HTR-8/SVneo (cell line): ENCODE results near the gene CCNT1.
"Not testable (repeated sequence)": the region's sequence is repeated elsewhere in the genome, so short reads cannot be mapped to it uniquely, and the experiment has no call there.

Experiments
- DNase-seq: peaks from one replicate; pipeline ENCODE4 v3.0.0; 2011; ENCODE audit warnings: low spot score, mixed read lengths; ENCODE audit not compliant: insufficient read length
- FAIRE-seq: peaks from 2 replicates; lab custom pipeline; 2011; peaks lifted over from hg19 to GRCh38; lab: Jason Lieb, UNC

Gene CCNT1

DNA sequence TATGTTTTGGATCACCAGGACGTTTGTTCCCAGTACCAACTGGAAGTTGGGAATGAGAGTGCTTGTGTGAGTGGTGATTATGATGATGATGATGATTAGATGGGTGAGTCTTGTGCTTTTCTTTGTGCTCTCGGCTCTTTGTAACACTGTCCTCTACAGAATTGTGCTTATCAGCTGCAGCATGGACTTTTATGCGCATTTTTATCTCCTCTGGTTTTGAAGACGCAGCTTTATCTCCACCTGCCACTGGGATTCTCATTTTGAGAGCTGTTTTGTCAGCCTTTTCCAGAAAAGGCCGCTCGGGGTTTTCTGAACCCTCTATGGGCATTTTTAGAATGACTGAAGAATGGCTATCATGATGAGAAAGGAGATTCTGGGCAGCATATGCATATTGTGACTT is 22.9 kb downstream of the CCNT1 start:
- DNase-seq: no peak

DNA sequence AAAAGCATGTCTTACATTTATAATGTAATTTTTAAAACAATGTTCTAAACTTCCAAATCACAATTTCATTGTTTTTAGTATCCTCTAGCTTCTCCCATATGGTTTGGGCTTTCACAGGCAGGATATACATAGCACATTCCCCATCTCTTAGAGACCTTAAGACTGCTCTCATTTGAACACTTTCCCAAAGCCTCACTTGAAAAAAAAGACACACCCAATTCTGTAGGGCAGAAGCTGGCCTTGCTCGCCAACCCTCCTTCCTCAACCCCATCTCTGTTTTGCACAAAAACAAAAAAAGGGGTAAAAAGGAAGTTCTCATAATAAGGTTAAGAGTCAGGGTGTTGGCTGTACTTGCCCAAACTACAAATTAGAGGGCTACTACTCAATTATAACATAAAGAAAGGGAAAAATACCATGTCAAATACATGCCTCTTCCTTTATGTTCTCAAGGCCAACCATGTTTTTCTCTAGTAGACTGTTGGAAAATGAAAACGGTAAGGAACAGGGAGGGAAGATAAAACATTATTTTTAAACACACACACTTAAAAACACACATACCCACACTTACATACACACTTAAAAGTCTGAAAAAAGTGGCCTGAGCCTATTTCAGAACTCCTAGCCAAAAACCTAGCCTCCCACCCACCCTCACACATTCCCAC is 24.6 kb downstream of the CCNT1 start:
- DNase-seq: no peak
- FAIRE-seq: no peak

More for the DNA sequence above, 22.9 kb downstream of the CCNT1 start:
- FAIRE-seq: no peak

DNA sequence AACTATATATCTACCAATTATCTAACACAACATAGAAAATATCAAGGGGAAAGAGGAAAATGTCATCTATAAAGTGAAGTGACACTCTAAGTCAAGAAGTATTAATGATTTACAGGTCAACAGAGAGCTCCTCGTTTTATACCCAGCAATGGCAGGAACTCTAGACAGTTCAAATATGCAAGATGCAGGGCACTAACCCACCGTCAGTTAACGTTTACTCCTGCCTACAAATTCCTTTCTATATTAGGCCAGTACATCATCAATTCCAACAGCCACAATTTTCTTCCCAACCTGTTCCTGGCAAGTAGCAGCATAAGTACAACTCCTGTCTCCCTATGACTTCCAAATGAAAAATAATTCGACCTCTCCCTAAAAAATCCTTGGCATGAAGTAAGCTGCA is 25.5 kb downstream of the CCNT1 start:
- no peak for FAIRE-seq
- no peak for DNase-seq

DNA sequence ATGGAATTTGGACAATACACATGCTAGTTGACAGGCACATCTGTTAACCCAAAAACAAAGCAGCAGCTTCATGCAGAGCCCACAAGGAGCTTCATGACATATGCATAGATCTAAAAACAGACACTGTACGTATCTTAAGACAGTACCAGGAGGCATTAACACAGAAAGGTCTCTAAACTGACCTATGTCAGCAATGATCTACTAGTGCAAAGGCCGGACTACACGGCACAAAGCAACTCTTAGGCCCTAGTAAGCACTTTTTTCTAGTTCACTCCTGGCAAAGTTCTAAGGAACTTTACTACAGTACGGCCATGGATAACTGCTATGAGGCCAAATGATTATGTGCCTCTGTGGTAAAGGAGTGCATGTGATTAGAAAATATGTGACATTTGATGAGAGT is 26.1 kb downstream of the CCNT1 start:
- DNase-seq (no peak), FAIRE-seq (no peak)

DNA sequence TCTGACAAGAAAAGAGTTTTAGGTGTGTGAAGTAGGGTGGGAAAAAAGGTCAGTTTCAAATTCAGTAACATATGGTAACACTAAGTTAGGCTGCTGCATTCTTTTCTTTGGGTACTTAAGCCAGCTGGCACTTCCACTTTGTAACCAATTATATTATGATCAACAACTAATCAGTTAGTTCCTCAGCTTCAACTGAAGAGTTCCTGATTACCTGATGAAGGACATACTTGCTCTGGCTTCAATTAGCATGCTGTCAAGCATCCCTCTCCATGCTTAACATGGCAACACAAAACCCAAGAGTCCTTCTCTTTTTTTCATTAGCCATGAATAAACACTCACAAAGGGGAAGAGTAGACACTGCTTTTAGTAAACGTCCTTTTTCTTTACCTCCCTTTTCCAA is 27.7 kb downstream of the CCNT1 start:
- FAIRE-seq: no peak
- no peak for DNase-seq

DNA sequence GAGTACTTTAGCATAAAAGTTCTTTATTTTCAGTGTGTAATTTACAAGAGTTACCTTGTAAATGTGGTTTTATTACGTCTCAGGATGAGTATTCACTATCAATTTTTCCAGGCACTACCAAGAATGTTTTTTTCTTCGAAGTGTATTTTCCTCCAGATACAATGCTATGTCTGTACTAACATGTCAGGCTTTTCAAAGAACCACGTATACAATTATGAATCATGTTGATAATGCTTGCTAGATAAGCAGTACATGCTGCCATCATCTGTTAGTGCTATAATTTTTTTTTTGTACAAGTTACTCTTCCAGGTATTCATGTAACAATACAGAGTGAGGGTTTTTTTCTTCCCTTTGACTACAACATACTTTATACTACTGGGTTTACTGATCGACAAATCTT is 28.9 kb downstream of the CCNT1 start:
- FAIRE-seq (no peak), DNase-seq (no peak)

DNA sequence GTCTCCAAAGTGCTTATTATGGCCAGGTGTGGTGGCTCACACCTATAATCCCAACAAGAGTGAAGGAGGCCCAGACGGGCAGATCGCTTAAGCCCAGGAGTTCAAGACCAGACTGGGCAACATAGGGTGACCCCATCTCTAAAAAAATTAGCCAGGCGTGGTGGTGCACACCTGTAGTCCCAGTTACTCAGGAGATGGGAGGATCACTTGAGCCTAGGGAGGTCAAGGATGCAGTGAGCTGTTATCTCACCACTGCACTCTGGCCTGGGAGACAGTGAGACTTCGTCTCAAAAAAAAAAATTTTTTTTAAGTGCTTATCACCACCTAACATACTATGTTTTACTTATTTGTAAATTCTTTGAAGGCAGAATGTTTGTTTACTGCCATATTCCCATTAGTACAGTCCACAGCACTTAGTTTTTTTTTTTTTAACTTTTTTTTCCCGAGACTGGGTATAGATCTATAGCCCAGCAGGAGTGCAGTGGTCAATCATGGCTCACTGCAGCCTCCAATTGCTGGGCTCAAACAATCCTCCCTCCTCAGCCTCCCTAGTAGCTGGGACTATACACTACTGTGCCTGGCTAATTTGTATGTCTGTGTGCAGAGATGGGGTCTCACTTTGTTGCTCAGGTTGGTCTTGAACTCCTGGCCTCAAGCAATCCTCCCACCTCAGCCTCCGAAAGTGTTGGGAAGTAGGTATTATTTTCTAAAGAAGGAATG is 29.7 kb downstream of the CCNT1 start:
- no peak for FAIRE-seq
- no peak for DNase-seq

DNA sequence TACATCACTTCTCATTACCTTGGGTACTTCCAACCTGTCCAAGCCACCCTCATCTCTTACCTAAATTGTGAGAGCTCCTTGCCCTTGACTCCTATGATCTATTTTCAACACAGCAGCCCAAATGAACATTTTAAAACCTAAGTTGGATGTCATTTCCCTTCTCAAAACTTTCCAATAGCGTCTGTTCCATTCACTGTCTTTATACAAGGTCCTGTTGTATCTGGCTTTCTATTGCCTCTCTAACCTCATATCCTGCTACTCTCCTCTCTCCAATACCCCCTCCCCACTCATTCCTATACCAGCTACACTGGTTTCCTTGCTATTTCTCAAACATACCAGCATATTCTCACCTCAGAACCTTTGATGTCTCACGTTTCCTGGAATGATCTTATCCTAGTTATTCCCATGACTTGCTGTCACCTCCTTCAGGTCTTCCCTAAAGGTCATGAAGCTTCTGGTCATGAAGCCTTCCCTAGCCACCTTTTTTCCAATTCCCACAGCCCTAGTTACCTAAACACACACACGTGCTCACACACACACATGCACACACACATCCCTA is 30.4 kb downstream of the CCNT1 start:
- no peak for DNase-seq
- FAIRE-seq: no peak

DNA sequence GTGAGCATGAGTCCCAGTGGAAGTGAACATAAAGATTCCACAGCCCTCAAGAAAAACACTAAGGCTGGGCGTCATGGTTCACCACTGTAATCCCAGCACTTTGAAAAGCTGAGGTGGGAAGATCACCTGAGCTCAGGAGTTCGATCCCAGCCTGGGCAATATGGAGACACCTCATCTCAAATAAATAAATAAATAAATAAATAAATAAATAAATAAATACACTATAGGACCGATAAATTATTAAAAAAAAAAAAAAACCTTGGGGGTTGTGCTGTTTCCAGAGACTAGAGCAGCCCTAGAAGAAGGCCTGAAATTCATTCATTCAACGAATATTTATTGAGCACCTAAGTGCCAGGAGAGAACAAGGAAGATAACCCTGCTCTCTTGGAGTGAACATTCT is 33.0 kb downstream of the CCNT1 start:
- DNase-seq (no peak), FAIRE-seq (no peak)

DNA sequence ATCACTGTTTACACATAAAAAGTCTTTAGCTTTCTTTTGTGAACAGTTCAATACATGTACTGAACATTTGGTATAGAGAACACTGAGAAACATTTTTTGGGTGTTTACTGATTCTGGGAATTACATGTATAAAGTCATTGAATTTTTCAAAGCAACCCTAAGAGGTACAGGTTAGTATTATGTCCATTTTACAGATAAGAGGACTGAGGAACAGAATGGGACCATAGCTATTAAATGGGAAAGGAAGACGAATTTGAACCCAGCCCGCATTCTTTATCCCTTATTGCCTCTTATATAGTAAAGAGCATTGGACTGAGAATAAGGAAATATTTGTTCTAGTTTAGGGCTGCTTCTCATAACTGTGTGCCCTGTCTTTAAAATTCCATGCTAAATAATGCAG is 33.6 kb downstream of the CCNT1 start:
- DNase-seq: no peak

DNA sequence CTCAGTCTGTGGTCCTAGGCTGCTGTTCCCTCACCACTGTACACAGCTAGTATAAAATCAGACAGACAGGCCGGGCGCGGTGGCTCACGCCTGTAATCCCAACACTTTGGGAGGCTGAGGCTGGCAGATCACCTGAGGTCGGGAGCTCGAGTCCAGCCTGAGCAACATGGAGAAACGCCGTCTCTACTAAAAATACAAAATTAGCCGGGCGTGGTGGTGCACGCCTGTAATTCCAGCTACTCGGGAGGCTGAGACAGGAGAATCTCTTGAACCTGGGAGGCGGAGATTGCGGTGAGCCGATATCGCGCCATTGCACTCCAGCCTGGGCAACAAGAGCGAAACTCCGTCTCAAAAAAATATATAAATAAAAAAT is 34.0 kb downstream of the CCNT1 start:
- DNase-seq, FAIRE-seq: not testable (repeated sequence)

More for the DNA sequence above, 33.6 kb downstream of the CCNT1 start:
- no peak for FAIRE-seq

DNA sequence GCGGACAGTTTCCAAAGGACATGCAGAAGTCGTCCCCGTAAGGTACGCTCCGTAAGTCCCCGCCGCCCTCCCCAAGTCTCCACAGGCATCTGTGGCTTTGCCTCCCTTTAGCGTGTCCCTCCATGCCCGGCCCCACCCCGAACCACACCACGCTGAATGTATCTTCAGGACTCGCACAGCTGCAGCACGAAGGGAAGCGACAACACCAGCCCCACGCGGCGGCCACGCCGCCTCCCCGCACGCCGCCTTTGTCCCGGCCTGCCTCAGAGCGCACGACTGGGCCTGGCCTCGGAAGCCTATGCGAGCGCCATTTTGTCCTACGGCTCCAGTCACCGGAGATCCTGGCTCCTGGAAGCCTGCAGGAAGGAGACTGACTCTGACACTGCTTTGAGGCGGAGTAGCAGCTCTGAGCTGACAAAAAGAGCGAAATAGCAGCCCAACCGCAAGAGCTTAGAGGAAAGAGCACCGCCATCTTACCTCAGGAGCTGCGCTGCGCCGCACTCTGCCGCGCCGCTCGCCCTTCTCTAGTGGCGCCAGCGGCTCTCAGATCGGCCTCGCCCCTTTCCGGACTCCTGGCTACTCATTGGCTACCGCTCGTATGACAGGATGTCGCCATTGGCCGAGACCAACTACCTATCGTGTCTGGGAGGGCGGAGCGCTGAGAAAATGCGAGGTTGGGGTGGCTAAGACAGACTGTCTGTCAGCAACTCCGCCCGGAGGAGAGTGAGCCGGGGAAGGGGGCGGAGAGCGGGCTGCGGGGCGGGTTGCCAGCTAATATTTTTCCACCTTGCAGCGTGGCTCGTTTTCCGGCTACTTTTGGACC is 34.6 kb downstream of the CCNT1 start, which contains the start of gene KANSL2:
Gene KANSL2 (minus strand): TSS at position 529 of the 823 bp plus-strand sequence. CDS start 606 bp downstream, outside the sequence.
- DNase-seq (peak; percentile 99), FAIRE-seq (peak; percentile 86)

DNA sequence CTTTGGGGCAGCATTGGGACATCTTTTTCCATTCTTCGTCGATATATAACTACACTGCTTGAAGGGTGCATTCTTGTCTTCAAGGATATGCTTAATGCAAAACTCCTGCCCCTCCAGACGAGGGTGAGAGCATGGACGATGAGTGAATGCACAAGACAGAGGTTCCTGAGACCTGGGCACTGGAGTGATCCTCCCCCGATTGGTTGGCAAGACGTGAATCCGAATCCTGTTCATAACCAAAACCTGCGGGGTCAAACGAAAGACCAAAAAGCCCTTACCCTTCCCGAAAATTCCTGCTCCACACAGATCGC is 35.2 kb downstream of the CCNT1 start:
- DNase-seq (peak; percentile 10), FAIRE-seq (no peak)

DNA sequence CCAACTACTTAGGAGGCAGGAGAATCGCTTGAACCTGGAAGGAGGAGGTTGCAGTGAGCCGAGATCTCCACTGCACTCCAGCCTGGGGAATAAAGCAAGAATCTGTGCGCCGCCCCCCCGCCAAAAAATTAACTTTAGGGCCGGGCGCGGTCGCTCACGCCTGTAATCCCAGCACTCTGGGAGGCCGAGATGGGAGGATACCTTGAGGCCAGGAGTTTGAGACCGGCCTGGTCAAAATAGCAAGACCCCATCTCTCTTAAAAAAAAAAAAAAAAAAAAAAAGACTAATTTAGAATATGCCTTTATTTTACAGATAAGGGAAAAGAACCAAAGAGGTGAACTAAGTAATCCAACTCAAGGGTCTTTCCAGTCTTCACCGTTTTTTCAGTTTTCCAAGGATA is 35.6 kb downstream of the CCNT1 start:
- no peak for FAIRE-seq
- DNase-seq: no peak

DNA sequence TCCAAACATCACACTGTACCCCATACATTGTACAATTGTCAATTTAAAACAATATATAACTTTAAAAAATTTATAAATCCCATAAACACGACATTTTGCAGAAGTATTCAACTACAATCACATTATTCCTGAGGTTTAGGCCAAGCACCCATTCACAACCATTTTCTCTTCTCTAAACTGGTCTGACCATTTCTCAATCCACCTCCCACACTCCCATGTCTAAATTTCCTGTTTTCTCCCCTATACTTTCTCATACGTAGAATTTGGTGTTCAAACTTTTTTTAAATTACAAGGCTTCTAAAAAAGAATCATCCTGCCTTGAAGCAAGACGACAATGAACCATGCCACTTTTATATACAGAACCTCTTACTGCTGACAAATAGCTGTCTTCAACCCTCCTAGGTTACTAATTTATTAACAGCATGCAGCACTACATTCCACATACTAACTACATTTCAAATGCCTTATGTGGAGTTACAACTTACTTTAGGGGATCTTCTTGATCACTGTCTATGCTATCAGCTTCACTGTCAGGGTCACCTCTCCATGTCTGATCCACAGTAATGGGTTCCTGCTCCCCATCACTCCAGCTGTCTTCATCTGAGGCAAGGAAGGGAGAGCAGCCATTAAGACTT is 37.8 kb downstream of the CCNT1 start:
- DNase-seq (no peak), FAIRE-seq (no peak)

DNA sequence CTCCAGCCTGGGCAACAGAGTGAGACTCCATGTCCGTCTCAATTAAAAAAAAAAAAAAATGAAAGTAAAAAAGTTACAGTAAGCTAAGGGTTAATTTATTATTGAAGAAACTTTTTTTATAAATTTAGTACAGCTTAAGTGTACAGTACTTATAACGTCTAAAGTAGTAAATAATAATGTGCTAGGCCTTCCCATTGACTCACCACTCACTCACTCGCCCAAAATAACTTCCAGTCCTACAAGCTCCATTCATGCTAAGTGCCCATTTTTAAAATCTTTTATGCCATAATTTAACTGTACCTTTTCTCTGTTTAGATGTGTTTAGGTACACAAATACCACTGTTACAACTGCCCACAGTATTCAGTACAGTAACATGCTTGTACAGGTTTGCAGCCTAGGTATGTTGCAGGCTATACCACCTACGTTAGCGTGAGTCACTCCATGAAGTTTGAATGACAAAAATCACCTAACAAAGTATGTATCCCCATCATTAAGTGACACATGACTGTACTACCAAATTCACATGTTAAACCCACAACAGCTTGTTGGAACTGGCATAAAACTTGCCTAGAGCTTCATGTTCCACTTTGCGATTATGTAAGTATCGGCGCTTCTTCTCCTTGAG is 45.2 kb downstream of the CCNT1 start:
- DNase-seq: no peak
- FAIRE-seq: no peak

DNA sequence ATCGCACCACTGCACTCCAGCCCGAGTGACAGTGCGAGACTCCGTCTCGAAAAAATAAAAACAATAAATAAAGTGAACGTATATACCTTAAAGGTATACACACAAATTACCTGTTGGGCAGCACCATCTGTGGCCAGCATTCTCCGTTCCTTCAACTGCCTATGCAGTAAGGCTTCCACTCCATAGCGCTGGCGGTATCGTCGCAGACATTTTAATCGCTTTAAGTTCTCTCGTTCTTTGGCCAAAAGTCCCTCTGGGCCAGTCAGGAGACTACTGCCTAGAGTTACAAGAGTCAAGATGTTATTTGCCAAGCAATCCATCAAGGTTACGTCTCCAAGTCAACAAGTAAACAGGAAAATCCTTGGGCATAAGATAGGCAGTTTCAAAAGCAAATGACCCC is 47.5 kb downstream of the CCNT1 start:
- DNase-seq (no peak), FAIRE-seq (no peak)

DNA sequence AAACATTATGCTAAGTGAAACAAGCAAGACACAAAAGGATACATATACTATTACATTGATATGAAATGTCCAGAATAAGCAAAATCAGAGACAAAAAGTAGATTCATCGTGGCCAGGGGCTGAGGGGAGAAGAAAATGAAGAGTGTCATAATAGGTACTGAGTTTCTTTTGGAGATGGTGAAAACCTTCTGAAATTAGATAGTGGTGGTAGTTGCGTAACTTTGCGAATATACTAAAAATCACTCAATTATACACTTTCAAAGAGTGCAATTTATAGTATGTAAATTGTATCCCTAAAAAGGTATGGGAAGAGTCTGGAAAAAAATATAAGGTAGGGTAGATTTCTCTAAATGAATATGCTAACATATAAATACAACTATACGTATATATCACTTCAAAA is 56.6 kb downstream of the CCNT1 start:
- DNase-seq (no peak), FAIRE-seq (no peak)

DNA sequence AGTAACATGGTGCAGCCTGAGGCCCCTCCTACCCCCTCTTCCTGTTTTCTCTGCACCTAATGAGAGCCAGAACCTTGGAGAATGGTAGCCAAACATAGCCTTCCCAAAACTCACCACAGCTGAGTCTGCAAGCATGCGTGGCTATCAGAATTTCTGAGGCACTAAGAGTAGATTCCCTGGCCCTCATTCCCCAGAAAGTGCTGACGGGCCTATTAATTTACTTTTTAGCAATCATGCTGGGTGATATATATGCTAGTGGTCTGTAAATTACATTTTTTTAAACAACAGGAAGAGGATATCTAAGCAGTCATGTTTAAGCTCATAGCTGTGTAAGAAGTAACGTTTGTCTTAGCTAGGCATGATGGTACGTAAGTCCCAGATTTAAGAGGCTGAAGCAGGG is 64.8 kb downstream of the CCNT1 start:
- FAIRE-seq (no peak), DNase-seq (no peak)

DNA sequence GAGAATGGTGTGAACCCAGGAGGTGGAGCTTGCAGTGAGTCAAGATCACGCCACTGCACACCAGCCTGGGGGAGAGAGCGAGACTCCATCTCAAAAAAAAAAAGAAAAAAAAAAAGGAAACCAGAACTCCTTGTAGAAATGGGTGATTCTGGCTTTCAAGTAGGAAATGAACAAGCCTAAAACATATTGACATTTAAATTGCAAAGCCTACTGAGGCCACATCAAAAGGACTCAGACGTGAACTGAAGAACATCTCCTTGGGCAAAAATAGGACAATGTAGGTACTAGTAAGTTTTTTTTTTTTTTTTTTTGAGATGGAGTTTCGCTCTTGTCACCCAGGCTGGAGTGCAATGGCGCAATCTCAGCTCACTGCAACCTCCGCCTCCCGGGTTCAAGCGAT is 71.2 kb downstream of the CCNT1 start:
- not testable (repeated sequence) for DNase-seq, FAIRE-seq
